Measurements from ENCODE around the gene ASB6. TPM values are rescaled to one million over a fixed set of nuclear protein-coding genes. Genes with fewer than 3 reads are reported as not detected.

Gene ASB6
- total RNA-seq, 5 donors from 2014 or later (not counting 1 experiment from before 2014, with no cell fraction given), result 28.3 to 35.2 (median 30.8) TPM

DNA sequence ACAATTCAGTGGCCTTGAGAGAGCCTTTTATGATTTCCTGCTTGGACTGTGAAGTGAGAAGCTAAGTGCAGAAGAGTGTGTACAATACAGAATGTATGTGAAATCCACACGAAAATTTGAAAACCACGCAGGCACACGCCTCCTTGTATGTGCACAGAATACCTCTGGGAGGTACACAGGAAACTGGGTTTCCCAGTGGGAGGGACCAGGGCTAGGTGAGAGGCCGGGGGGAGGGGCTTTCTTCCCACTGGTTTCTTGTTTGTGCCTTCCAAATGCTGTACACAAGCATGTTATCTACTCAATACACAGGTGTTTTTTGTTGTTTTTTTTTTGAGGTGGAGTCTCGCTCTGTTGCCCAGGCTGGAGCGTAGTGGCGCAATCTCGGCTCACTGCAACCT, 37.2 kb downstream of the ASB6 start:
- Histone ChIP-seq H3K36me3 (ENCODE audit: control insufficient read depth in 2 of 2, extremely low read depth in 1 of 2, insufficient read depth in 1 of 2, low read length in 1 of 2) (no peaks in the 10 kb centered on the region), H3K27me3 (replicated peaks in 1 of 2; ENCODE audit: control insufficient read depth in 2 of 2, extremely low read depth in 1 of 2, insufficient read depth in 2 of 2, low read length in 1 of 2) (peaks cover 0 to 8% of the 10 kb centered on the region in 2 experiments), H3K27ac (ENCODE audit: low read length) (no peak overlapping the region), H3K4me1 (ENCODE audit: control insufficient read depth in 1 of 2, extremely low read depth in 1 of 2, insufficient read depth in 2 of 2, low read length in 2 of 2) (peaks cover 15 to 54% of the 10 kb centered on the region in 2 experiments), H3K4me3 (ENCODE audit: control insufficient read depth in 1 of 2, extremely low read depth in 1 of 2, low read length in 1 of 2) (no peak overlapping the region), H3K9me3 (no peaks in the 10 kb centered on the region)
- H3K4me3 Mint-ChIP-seq, result no peak overlapping the region
- peak overlapping the region; percentile 76 to 86 for H3K27ac Mint-ChIP-seq
- H3K36me3 Mint-ChIP-seq, result no peaks in the 10 kb centered on the region
- ATAC-seq (replicated peaks in 1 of 4) (peak in 1 of 4 experiments; percentile 23), DNase-seq (peak in 1 of 35 experiments; percentile 44)
- no peaks in the 10 kb centered on the region for H3K27me3 Mint-ChIP-seq
- ChIA-PET POLR2A (no interaction called here), CTCF (interaction anchor here in 1 of 2 donors (0.7 kb wide), 2 partner anchors 432 to 461 kb away, joined by 3 to 9 read pairs; no protein-coding TSS in a partner anchor)
- peaks cover 32 to 48% (median 36%) of the 10 kb centered on the region in 3 donors for H3K4me1 Mint-ChIP-seq
- 0% methylated on average over 1 of the region's 8 CpGs for WGBS (ENCODE audit: insufficient coverage)
- no peaks in the 10 kb centered on the region for H3K9me3 Mint-ChIP-seq

GRCh38 chr9:129604056-129604765, 37.7 kb downstream of the ASB6 start:
- Histone ChIP-seq H3K27ac (ENCODE audit: low read length) (no peak overlapping the region), H3K36me3 (ENCODE audit: control insufficient read depth in 2 of 2, extremely low read depth in 1 of 2, insufficient read depth in 1 of 2, low read length in 1 of 2) (no peaks in the 10 kb centered on the region), H3K4me1 (ENCODE audit: control insufficient read depth in 1 of 2, extremely low read depth in 1 of 2, insufficient read depth in 2 of 2, low read length in 2 of 2) (peaks cover 15 to 48% of the 10 kb centered on the region in 2 experiments), H3K27me3 (replicated peaks in 1 of 2; ENCODE audit: control insufficient read depth in 2 of 2, extremely low read depth in 1 of 2, insufficient read depth in 2 of 2, low read length in 1 of 2) (peaks cover 0 to 8% of the 10 kb centered on the region in 2 experiments), H3K9me3 (no peaks in the 10 kb centered on the region), H3K4me3 (ENCODE audit: control insufficient read depth in 1 of 2, extremely low read depth in 1 of 2, low read length in 1 of 2) (no peak overlapping the region)
- no peak for ATAC-seq (replicated peaks in 1 of 4)
- H3K4me3 Mint-ChIP-seq, result no peak overlapping the region
- peak overlapping the region in 1 of 2 donors; percentile 86 for H3K27ac Mint-ChIP-seq
- H3K4me1 Mint-ChIP-seq, result peaks cover 28 to 44% (median 33%) of the 10 kb centered on the region in 3 donors
- H3K27me3 Mint-ChIP-seq, result no peaks in the 10 kb centered on the region
- CTCF ChIA-PET, result interaction anchor here in 1 of 2 donors (0.7 kb wide), 1 partner anchor 461 kb away, joined by 3 read pairs; no protein-coding TSS in a partner anchor
- H3K36me3 Mint-ChIP-seq, result no peaks in the 10 kb centered on the region
- no peaks in the 10 kb centered on the region for H3K9me3 Mint-ChIP-seq
- POLR2A ChIA-PET, result no interaction called here
- 84% methylated on average over 9 of the region's 12 CpGs for whole genome bisulfite sequencing (ENCODE audit: insufficient coverage)
- no peak for DNase-seq

DNA sequence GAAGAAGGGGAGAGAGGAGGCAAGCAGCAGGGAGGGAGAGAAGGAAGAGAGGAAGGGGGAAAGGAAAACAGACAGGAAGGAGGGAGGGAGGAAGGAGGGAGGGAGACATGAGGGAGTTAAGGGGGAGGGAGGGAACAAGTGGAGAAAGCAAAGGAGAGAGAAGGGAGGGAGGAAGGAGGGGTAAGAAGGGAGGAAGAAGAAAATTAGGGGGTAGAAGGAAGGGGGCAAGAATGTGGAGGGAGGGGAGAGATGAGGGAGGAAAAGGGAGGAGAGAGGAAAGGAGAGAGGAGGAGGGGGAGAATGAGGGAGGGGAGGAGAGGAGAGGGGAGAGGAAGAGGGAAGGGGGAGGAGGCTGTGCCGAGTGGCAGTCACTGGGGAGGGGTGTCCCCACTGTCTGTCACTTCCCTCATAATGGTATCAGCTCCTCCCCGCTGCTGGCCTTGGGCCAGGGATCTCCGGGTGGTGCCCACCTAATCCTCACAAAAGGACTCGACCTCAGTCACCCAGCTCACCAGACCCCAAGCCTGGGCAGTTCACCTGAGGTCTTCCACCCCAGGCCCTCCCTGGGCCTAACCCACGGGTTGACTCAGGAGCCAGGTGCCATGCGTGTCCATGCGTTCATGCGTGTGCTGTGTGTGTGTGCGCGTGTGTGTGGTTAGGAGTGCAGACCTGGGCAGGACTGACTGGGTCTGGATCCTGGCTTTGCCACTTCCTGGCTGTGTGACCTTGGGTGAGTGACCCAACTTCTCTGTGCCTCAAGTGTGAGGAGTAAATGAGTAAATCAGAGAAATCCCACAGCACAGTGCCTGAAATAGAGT, 39.1 kb downstream of the ASB6 start:
- Mint-ChIP-seq H3K27ac (peak overlapping the region; percentile 31 to 58), H3K36me3 (no peaks in the 10 kb centered on the region), H3K4me1 (peaks cover 29 to 41% (median 36%) of the 10 kb centered on the region in 3 donors), H3K27me3 (peaks cover 3 to 10% of the 10 kb centered on the region in 2 donors), H3K9me3 (no peaks in the 10 kb centered on the region), H3K4me3 (no peak overlapping the region)
- H3K27ac ChIP-seq (ENCODE audit: low read length), result no peak overlapping the region
- 75% methylated on average over 4 of the region's 10 CpGs for whole genome bisulfite sequencing (ENCODE audit: insufficient coverage)
- DNase-seq (peak in 1 of 35 experiments; percentile 29), ATAC-seq (replicated peaks in 1 of 4) (no peak)
- no peaks in the 10 kb centered on the region for H3K36me3 ChIP-seq (ENCODE audit: control insufficient read depth in 2 of 2, extremely low read depth in 1 of 2, insufficient read depth in 1 of 2, low read length in 1 of 2)
- H3K4me3 ChIP-seq (ENCODE audit: control insufficient read depth in 1 of 2, extremely low read depth in 1 of 2, low read length in 1 of 2), result no peak overlapping the region
- H3K4me1 ChIP-seq (ENCODE audit: control insufficient read depth in 1 of 2, extremely low read depth in 1 of 2, insufficient read depth in 2 of 2, low read length in 2 of 2), result peaks cover 14 to 46% of the 10 kb centered on the region in 2 experiments
- ChIA-PET CTCF (no interaction called here), POLR2A (no interaction called here)
- H3K27me3 ChIP-seq (replicated peaks in 1 of 2; ENCODE audit: control insufficient read depth in 2 of 2, extremely low read depth in 1 of 2, insufficient read depth in 2 of 2, low read length in 1 of 2), result peaks cover 0 to 20% of the 10 kb centered on the region in 2 experiments
- H3K9me3 ChIP-seq, result no peaks in the 10 kb centered on the region

DNA sequence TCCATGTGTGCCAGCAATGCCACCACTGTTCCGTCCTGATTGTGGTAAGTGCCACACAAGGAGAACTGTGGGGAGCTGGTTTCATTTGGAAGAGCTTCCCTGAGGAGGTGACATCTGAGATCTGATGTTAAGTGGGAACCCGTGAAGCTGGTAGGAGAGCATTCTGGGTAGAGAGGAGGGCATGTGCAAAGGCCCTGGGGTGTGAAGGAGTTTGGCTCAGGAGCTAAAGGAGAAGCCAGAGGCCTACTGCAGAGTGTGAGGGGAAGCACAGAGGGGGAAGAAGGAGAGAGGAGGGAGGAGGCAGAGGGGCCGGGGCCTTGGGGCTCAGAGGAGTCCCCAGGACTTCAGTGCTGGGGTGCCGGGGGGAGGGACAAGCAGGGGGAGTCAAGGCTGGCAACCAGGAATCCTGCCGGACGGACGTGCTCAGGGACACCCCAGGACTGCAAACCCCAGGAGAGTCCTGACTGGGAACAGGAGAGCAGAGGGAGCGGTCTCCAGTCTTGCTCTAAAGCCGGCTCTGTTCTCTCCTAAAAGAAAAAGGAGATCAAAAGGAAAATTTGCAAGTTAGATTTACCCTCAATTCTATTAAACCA, 40.8 kb downstream of the ASB6 start:
- CTCF ChIA-PET, result no interaction called here
- peaks cover 11 to 49% of the 10 kb centered on the region in 2 experiments for H3K4me1 ChIP-seq (ENCODE audit: control insufficient read depth in 1 of 2, extremely low read depth in 1 of 2, insufficient read depth in 2 of 2, low read length in 2 of 2)
- POLR2A ChIA-PET, result no interaction called here
- no peak overlapping the region for H3K27ac Mint-ChIP-seq
- ATAC-seq (replicated peaks in 1 of 4) (no peak), DNase-seq (no peak)
- no peaks in the 10 kb centered on the region for H3K36me3 ChIP-seq (ENCODE audit: control insufficient read depth in 2 of 2, extremely low read depth in 1 of 2, insufficient read depth in 1 of 2, low read length in 1 of 2)
- H3K9me3 Mint-ChIP-seq, result no peaks in the 10 kb centered on the region
- H3K27me3 Mint-ChIP-seq, result peaks cover 3 to 10% of the 10 kb centered on the region in 2 donors
- no peak overlapping the region for H3K27ac ChIP-seq (ENCODE audit: low read length)
- H3K4me1 Mint-ChIP-seq, result peaks cover 27 to 37% (median 28%) of the 10 kb centered on the region in 3 donors
- no peaks in the 10 kb centered on the region for H3K9me3 ChIP-seq
- peaks cover 0 to 31% of the 10 kb centered on the region in 2 experiments for H3K27me3 ChIP-seq (replicated peaks in 1 of 2; ENCODE audit: control insufficient read depth in 2 of 2, extremely low read depth in 1 of 2, insufficient read depth in 2 of 2, low read length in 1 of 2)
- H3K4me3 Mint-ChIP-seq, result no peak overlapping the region
- no peaks in the 10 kb centered on the region for H3K36me3 Mint-ChIP-seq
- WGBS (ENCODE audit: insufficient coverage), result 94% methylated on average over 6 of the region's 9 CpGs
- H3K4me3 ChIP-seq (ENCODE audit: control insufficient read depth in 1 of 2, extremely low read depth in 1 of 2, low read length in 1 of 2), result no peak overlapping the region

GRCh38 chr9:129598089-129598596, 43.8 kb downstream of the ASB6 start:
- no peaks in the 10 kb centered on the region for H3K36me3 ChIP-seq (ENCODE audit: control insufficient read depth in 2 of 2, extremely low read depth in 1 of 2, insufficient read depth in 1 of 2, low read length in 1 of 2)
- peak; percentile 36 to 44 (median 38) for ATAC-seq (replicated peaks in 1 of 4)
- Mint-ChIP-seq H3K36me3 (no peaks in the 10 kb centered on the region), H3K4me3 (peak overlapping the region; percentile 51 to 68 (median 53)), H3K27me3 (peaks cover 3 to 10% of the 10 kb centered on the region in 2 donors), H3K27ac (peak overlapping the region; percentile 46 to 74), H3K9me3 (no peaks in the 10 kb centered on the region), H3K4me1 (peaks cover 19 to 43% (median 28%) of the 10 kb centered on the region in 3 donors)
- WGBS (ENCODE audit: insufficient coverage), result 82% methylated on average over 9 of the region's 14 CpGs
- no peaks in the 10 kb centered on the region for H3K9me3 ChIP-seq
- H3K27me3 ChIP-seq (replicated peaks in 1 of 2; ENCODE audit: control insufficient read depth in 2 of 2, extremely low read depth in 1 of 2, insufficient read depth in 2 of 2, low read length in 1 of 2), result peaks cover 0 to 36% of the 10 kb centered on the region in 2 experiments
- H3K4me3 ChIP-seq (ENCODE audit: control insufficient read depth in 1 of 2, extremely low read depth in 1 of 2, low read length in 1 of 2), result peak overlapping the region; percentile 41 to 58
- DNase-seq, result no peak
- ChIA-PET CTCF (no interaction called here), POLR2A (interaction anchor here (0.6 to 0.7 kb wide), 2 partner anchors 271 to 461 kb away, joined by 3 to 5 read pairs; no protein-coding TSS in a partner anchor)
- peaks cover 4 to 37% of the 10 kb centered on the region in 2 experiments for H3K4me1 ChIP-seq (ENCODE audit: control insufficient read depth in 1 of 2, extremely low read depth in 1 of 2, insufficient read depth in 2 of 2, low read length in 2 of 2)
- H3K27ac ChIP-seq (ENCODE audit: low read length), result no peak overlapping the region

All from T-cell (primary cell).